Measurements from ENCODE around the gene KCTD21. TPM values are rescaled to one million over a fixed set of nuclear protein-coding genes. Genes with fewer than 3 reads are reported as not detected.
"Not testable (repeated sequence)": the region's sequence is repeated elsewhere in the genome, so short reads cannot be mapped to it uniquely, and the experiment has no call there.

The KCTD21 gene, protein sequence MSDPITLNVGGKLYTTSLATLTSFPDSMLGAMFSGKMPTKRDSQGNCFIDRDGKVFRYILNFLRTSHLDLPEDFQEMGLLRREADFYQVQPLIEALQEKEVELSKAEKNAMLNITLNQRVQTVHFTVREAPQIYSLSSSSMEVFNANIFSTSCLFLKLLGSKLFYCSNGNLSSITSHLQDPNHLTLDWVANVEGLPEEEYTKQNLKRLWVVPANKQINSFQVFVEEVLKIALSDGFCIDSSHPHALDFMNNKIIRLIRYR
- total RNA-seq (2012; rRNA removed), result 5.9 and 8.6 TPM in 2 replicates

DNA sequence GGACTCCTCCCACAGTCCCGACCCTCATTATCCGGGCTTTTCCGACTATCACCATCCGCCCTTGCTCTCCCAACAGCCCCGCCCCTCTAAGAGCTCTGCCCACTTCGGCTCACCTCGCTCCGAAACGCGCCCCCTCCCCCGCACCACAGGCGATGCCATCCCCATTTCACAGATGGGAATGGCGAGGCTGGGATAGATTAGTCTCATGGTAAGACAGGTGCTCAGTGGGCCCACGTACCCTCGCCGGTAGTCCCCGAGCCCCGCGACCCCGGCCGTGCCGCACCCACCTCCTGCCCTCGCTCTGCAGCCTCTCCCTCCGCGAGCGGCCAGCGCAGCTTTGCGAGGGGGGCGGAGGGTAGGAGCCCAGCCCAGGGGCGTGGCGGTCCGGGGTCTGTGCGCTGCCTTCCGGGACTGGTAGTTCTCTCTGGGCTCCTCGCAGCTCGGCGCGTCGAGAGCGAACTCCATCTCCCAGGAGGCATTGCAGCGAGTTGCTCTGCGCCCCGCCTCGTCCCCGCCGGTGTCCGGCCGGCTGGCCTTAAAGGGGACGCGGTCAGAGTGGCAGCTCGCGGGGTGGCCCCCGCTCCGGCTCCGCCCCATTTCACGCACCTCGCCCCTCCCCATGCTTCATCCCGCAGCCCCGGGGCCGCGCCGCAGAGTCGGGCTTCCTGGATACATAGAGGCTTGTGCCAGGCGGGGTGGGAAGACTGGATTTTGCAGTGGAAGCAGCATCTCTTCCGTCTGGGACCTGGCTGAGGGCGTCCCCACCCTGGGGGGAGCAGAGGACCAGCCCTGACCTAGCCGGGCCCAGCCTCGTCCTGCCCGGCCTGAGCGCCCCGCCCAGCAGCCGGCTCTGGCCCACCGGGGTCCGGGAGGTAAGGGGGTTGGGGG lies at the start of gene KCTD21, which contains the start of gene USP35:
TSS of gene KCTD21 (minus strand) at position 341 of the 888 bp plus-strand sequence. CDS start 14,072 bp downstream, outside the sequence.
TSS of gene USP35 (plus strand) at position 634 of the 888 bp plus-strand sequence. CDS start 7,327 bp downstream, outside the sequence.
- H3K9ac ChIP-seq (ENCODE audit: low read depth, low read length), result peak within 1 kb of the TSS; percentile 83
- no peaks in the 10 kb centered on the region for H3K27me3 ChIP-seq (ENCODE audit: control insufficient read depth, insufficient read depth, low read length)
- H3K36me3 ChIP-seq (ENCODE audit: insufficient read depth, low read length), result peaks cover 3% of the 10 kb centered on the region
- H3K9me3 ChIP-seq (replicated peaks; ENCODE audit: low read length), result no peaks in the 10 kb centered on the region
- H3K4me1 ChIP-seq (ENCODE audit: control insufficient read depth, insufficient read depth, low read length), result peaks cover 66% of the 10 kb centered on the region
- H3K4me2 ChIP-seq (ENCODE audit: low read length), result peak within 1 kb of the TSS; percentile 97
- H3K4me3 ChIP-seq (ENCODE audit: low read length), result peak within 1 kb of the TSS; percentile 88

DNA sequence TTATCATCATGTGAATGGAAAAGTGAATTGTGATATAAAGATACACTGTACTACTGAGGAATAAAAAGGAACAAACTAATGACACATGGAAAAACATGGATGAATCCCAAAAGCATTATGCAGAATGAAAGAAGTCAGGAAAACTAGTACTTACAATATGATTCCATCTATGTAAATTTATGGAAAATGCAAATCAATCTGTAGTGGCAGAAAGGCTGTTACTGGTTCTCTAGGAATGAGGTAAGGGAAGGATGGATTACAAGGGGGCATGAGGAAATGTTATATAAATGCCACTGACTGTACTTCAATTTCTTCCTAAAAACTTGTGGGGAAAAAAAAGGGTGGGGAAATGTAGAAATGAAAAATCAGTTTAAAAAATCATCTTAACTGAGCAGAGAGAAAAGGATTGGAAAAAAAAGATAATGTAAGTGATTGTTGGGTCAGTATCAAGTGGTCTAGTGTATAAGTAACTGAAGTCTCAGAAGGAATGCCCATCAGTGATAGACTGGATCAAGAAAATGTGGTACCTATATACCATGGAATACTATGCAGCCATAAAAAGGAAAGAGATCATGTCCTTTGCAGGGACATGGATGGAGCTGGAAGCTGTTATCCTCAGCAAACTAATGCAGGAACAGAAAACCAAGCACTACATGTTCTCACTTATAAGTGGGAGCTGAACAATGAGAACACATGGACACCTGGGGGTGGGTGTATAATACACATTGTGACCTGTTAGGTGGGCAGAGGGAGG lies 49.0 kb upstream of the KCTD21 start:
- H3K36me3 ChIP-seq (ENCODE audit: insufficient read depth, low read length), result peaks cover 3% of the 10 kb centered on the region
- no peak overlapping the region for H3K4me2 ChIP-seq (ENCODE audit: low read length)
- peaks cover 2% of the 10 kb centered on the region for H3K4me1 ChIP-seq (ENCODE audit: control insufficient read depth, insufficient read depth, low read length)
- no peaks in the 10 kb centered on the region for H3K27me3 ChIP-seq (ENCODE audit: control insufficient read depth, insufficient read depth, low read length)
- H3K9ac ChIP-seq (ENCODE audit: low read depth, low read length), result no peak overlapping the region
- no peaks in the 10 kb centered on the region for H3K9me3 ChIP-seq (replicated peaks; ENCODE audit: low read length)
- H3K4me3 ChIP-seq (ENCODE audit: low read length), result no peak overlapping the region

DNA sequence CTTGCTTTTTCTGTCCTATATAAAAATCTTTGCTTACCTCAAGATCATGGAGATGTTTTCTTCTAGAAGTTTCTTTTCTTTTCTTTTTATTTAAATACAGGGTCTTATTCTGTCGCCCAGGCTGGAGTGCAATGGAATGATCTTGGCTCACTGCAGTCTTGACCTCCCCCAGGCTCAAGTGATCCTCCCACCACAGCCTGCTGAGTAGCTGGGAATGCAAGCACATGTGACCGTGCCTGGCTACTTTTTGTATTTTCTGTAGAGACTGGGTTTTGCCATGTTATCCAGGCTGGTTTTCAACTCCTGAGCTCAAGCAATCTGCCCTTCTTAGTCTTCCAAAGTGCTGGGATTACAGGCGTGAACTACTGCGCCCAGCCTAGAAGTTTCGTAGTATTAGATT lies 45.6 kb upstream of the KCTD21 start:
- H3K4me2 ChIP-seq (ENCODE audit: low read length), result no peak overlapping the region
- H3K4me3 ChIP-seq (ENCODE audit: low read length), result no peak overlapping the region
- no peaks in the 10 kb centered on the region for H3K36me3 ChIP-seq (ENCODE audit: insufficient read depth, low read length)
- H3K4me1 ChIP-seq (ENCODE audit: control insufficient read depth, insufficient read depth, low read length), result peaks cover 12% of the 10 kb centered on the region
- no peak overlapping the region for H3K9ac ChIP-seq (ENCODE audit: low read depth, low read length)
- H3K9me3 ChIP-seq (replicated peaks; ENCODE audit: low read length), result no peaks in the 10 kb centered on the region
- H3K27me3 ChIP-seq (ENCODE audit: control insufficient read depth, insufficient read depth, low read length), result no peaks in the 10 kb centered on the region

DNA sequence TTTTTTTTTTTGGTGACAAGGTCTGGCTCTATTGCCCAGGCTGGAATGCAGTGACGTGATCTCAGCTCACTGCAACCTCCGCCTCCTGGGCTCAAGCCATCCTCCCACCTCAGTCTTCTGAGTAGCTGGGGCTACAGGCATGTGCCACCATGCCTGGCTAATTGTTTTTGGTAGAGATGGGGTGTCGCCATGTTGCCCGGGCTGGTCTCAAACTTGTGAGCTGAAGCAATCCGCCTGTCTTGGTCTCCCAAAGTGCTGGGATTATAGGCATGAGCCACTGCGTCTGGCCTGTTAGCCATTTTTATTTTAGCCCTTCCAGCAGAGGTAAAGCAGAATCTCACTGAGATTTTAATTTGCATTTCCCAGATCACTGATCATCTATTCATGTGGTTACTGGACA lies 44.6 kb upstream of the KCTD21 start:
- H3K4me2 ChIP-seq (ENCODE audit: low read length); H3K9ac ChIP-seq (ENCODE audit: low read depth, low read length); H3K4me3 ChIP-seq (ENCODE audit: low read length); H3K9me3 ChIP-seq (replicated peaks; ENCODE audit: low read length); H3K27me3 ChIP-seq (ENCODE audit: control insufficient read depth, insufficient read depth, low read length); H3K36me3 ChIP-seq (ENCODE audit: insufficient read depth, low read length): not testable (repeated sequence)
- H3K4me1 ChIP-seq (ENCODE audit: control insufficient read depth, insufficient read depth, low read length), result peaks cover 12% of the 10 kb centered on the region

DNA sequence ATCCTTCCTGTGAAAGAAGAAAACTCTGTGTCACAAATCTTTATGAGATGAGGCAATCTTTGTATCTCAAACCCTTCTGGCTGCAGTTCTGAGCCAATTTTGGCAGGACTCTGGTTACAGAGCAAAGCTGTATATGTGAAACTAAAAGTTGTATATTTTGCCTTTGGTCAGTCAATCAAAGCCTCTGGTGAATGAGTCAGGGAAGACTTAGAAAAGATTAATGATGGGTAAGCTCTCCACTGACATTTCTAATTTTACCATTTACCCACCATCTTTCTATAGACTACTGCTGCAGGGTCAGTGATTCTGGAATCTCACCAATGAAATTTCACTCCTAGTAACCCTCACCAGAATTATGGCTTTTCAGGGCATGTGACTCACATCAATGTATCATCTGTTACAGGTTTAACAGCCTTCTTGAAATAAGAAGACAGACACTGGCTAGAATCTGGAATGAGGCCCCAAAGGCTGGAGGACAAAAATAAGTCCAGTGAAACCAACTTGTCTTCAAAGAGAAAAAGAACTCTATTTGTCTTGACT lies 43.6 kb upstream of the KCTD21 start:
- Histone ChIP-seq H3K9me3 (replicated peaks; ENCODE audit: low read length) (no peaks in the 10 kb centered on the region), H3K4me1 (ENCODE audit: control insufficient read depth, insufficient read depth, low read length) (peaks cover 12% of the 10 kb centered on the region), H3K9ac (ENCODE audit: low read depth, low read length) (no peak overlapping the region), H3K27me3 (ENCODE audit: control insufficient read depth, insufficient read depth, low read length) (no peaks in the 10 kb centered on the region), H3K36me3 (ENCODE audit: insufficient read depth, low read length) (no peaks in the 10 kb centered on the region), H3K4me3 (ENCODE audit: low read length) (no peak overlapping the region), H3K4me2 (ENCODE audit: low read length) (no peak overlapping the region)

DNA sequence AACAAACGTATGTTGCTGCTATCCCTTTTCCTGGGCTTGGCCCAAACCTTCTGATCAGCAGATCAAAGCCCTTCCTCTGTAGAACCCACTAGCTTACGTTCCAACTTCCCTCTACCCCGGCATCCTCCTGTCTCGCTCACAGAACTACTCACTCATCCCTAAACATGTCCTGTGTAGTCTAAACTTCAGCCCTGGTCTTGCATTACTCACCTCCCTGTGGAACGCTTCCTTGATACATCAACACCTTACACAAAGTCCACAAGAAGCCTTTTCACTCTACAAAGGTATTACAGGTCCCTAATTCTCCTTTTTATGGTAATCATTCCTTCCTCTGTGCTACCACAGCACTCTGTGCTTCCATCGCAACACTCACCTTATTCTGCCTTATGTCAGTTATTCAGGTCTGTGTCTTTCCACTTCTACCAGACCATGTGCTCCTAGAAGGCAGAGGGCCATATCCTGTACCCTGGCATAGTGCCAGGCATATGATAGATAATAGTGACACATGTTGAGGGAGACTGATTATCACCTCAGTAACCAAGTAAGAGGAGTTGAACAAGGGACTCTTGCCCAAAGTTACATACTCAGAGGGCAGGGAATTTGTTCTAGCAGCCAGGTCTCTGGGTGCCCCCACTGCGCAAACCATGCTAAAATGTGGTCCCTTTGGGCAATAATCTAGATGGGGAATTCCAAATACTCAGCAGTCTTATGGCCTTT lies 41.9 kb upstream of the KCTD21 start:
- H3K9me3 ChIP-seq (replicated peaks; ENCODE audit: low read length), result no peaks in the 10 kb centered on the region
- H3K4me1 ChIP-seq (ENCODE audit: control insufficient read depth, insufficient read depth, low read length), result peaks cover 12% of the 10 kb centered on the region
- H3K4me2 ChIP-seq (ENCODE audit: low read length), result no peak overlapping the region
- no peak overlapping the region for H3K9ac ChIP-seq (ENCODE audit: low read depth, low read length)
- H3K27me3 ChIP-seq (ENCODE audit: control insufficient read depth, insufficient read depth, low read length), result no peaks in the 10 kb centered on the region
- no peak overlapping the region for H3K4me3 ChIP-seq (ENCODE audit: low read length)
- H3K36me3 ChIP-seq (ENCODE audit: insufficient read depth, low read length), result peaks cover 1% of the 10 kb centered on the region

DNA sequence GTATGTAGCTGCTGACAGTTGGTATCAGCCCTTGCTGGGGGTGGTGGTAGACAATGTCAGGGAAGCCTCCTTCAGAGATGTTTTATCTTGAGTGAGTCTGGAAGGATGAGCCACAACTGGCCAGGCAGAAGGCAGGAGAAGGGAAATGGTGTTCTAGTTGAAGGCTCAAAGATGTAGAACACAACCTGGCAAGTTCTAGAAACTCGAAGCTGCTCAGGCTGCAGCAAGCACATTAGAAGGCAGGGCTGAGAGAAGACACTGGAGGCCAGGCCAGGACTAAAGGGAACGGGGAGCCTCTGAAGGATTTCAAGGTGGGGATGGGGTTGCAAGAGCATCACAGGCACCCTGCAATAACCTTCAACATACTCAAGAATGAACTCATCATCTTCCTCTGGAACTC lies 40.7 kb upstream of the KCTD21 start:
- Histone ChIP-seq H3K4me2 (ENCODE audit: low read length) (no peak overlapping the region), H3K4me1 (ENCODE audit: control insufficient read depth, insufficient read depth, low read length) (peaks cover 12% of the 10 kb centered on the region), H3K9me3 (replicated peaks; ENCODE audit: low read length) (no peaks in the 10 kb centered on the region), H3K27me3 (ENCODE audit: control insufficient read depth, insufficient read depth, low read length) (no peaks in the 10 kb centered on the region), H3K4me3 (ENCODE audit: low read length) (no peak overlapping the region), H3K36me3 (ENCODE audit: insufficient read depth, low read length) (peaks cover 13% of the 10 kb centered on the region), H3K9ac (ENCODE audit: low read depth, low read length) (no peak overlapping the region)

DNA sequence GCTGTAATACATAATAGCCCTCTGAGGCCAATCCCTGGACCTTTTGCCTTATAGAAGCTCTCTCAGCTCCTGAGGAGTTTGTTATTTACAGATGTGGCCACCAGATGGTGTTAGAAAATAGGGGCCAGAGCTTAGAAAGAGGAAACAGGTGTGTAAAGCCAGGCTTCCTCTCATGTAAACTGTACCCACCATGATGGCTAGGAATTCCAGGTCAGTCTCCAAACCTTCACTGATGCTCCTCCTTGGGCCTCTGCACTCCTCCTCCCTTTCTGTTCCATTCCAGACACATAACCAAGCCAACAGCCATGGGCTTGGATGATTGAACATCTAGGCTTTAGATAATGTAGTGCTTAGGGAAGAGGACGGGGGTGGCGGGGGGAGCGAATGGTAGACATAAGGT lies 40.0 kb upstream of the KCTD21 start:
- H3K4me1 ChIP-seq (ENCODE audit: control insufficient read depth, insufficient read depth, low read length), result peaks cover 12% of the 10 kb centered on the region
- H3K9ac ChIP-seq (ENCODE audit: low read depth, low read length), result no peak overlapping the region
- H3K27me3 ChIP-seq (ENCODE audit: control insufficient read depth, insufficient read depth, low read length), result no peaks in the 10 kb centered on the region
- peaks cover 14% of the 10 kb centered on the region for H3K36me3 ChIP-seq (ENCODE audit: insufficient read depth, low read length)
- no peak overlapping the region for H3K4me3 ChIP-seq (ENCODE audit: low read length)
- no peak overlapping the region for H3K4me2 ChIP-seq (ENCODE audit: low read length)
- H3K9me3 ChIP-seq (replicated peaks; ENCODE audit: low read length), result no peaks in the 10 kb centered on the region

DNA sequence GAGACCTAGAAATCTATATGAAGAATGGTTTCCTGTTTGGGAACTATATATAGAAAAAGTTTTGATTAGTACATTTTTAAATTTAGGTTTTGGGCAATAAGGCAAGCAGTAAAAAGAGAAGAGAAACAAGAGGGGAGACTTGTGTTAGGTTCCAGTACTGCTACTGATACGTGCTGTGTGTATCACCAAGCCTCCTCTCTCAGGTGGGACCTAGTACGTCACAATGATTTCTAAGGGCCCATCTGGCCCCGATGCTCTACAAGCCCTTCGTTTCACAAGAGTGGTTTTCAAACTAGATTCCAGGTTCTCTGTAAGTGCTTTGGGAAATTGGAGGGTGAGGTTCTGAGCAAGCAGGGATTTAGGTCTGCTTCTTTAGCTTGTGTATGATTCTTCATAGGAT lies 39.5 kb upstream of the KCTD21 start:
- peaks cover 19% of the 10 kb centered on the region for H3K36me3 ChIP-seq (ENCODE audit: insufficient read depth, low read length)
- H3K9me3 ChIP-seq (replicated peaks; ENCODE audit: low read length), result no peaks in the 10 kb centered on the region
- H3K4me2 ChIP-seq (ENCODE audit: low read length), result no peak overlapping the region
- no peak overlapping the region for H3K9ac ChIP-seq (ENCODE audit: low read depth, low read length)
- no peak overlapping the region for H3K4me3 ChIP-seq (ENCODE audit: low read length)
- H3K27me3 ChIP-seq (ENCODE audit: control insufficient read depth, insufficient read depth, low read length), result no peaks in the 10 kb centered on the region
- H3K4me1 ChIP-seq (ENCODE audit: control insufficient read depth, insufficient read depth, low read length), result peaks cover 12% of the 10 kb centered on the region

DNA sequence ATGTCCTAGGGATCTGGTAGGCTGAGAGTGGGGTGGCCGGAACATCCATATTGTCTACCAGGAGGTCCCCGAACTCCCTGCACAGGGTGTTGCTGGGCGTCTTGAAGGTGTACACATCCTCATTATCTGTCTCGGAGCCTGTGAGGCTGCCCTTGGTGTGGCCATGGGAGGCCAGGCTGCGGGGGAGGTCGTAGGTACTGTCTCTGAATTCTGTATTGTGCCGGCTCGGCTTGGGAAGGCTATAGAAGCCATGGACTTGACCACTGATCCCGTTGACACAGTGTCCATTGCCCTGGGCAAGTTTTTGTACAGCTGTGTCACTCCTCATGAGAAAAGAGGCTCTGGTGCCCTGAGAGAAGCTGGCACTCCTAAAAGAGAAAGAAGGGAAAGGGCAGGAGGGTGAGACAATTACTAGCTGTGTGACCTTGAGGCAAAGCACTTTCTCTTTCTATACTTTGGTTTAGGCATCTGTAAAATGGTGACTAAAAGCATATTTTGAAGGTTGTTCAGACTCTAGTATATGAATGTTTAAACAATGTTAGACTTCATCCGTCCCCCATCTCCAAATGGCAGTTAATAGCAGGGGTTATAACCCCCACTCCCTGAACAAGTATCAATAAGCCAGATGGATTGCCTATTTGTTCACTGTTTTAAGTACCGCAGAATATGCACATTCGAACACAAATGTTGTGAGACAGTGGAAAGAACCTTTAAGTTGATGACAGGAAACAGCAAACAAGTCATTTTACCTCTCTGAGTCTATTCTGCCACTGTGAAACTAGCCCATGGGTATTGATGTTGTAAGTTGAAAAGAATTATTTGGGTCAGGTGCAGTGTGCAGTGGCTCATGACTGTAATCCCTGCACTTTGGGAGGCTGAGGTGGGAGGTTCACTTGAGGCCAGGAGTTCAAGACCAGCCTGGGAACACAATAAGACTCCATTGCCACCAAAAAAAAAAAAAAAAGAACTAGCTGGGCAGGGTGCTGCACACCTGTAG lies 38.6 kb upstream of the KCTD21 start:
- H3K9me3 ChIP-seq (replicated peaks; ENCODE audit: low read length), result no peaks in the 10 kb centered on the region
- peaks cover 5% of the 10 kb centered on the region for H3K4me1 ChIP-seq (ENCODE audit: control insufficient read depth, insufficient read depth, low read length)
- H3K27me3 ChIP-seq (ENCODE audit: control insufficient read depth, insufficient read depth, low read length), result no peaks in the 10 kb centered on the region
- H3K4me2 ChIP-seq (ENCODE audit: low read length), result no peak overlapping the region
- peaks cover 23% of the 10 kb centered on the region for H3K36me3 ChIP-seq (ENCODE audit: insufficient read depth, low read length)
- H3K4me3 ChIP-seq (ENCODE audit: low read length), result no peak overlapping the region
- no peak overlapping the region for H3K9ac ChIP-seq (ENCODE audit: low read depth, low read length)

All from skeletal muscle satellite cell (primary cell).